Thyroid gland (tissue), 4 donors: ENCODE data around the gene VSIG10. TPM values are rescaled to one million over a fixed set of nuclear protein-coding genes. Genes with fewer than 3 reads are reported as not detected.
"Not testable (repeated sequence)": the region's sequence is repeated elsewhere in the genome, so short reads cannot be mapped to it uniquely, and the experiment has no call there.

Source experiments
- DNase-seq, 2 donors: peaks; one replicate each; pipeline ENCODE4 v3.0.0-alpha.2; 2019
- H3K27ac ChIP-seq, 3 donors: fragments of 200-600 bp; sonication (generic); 1 replicate in 2 of 3; 2 replicates in 1 of 3; pipeline ENCODE4 v1.5.1; 2016 to 2019; ENCODE audit warnings: mild to moderate bottlenecking in 1 of 3, moderate library complexity in 1 of 3
- H3K27me3 ChIP-seq: fragments of 200-600 bp; sonication (generic); one replicate; pipeline ENCODE4 v1.5.1; 2019
- H3K36me3 ChIP-seq, 2 donors: fragments of 200-600 bp; sonication (generic); one replicate each; pipeline ENCODE4 v1.5.1; 2016 to 2019
- H3K4me1 ChIP-seq, 2 donors: fragments of 200-600 bp; sonication (generic); one replicate each; pipeline ENCODE4 v1.5.1; 2017 to 2019
- H3K4me3 ChIP-seq, 3 donors: fragments of 200-600 bp; sonication (generic); replicated peaks in 1 of 3; 1 replicate in 2 of 3; 2 replicates in 1 of 3; pipeline ENCODE4 v1.5.1; 2016; ENCODE audit warnings: mild to moderate bottlenecking in 1 of 3
- H3K9me3 ChIP-seq: fragments of 200-600 bp; sonication (generic); one replicate; pipeline ENCODE4 v1.5.1; 2017
- CTCF ChIP-seq, 6 experiments: fragments of 200-600 bp in 3 of 6; fragments of 450-650 bp in 3 of 6; sonication (generic) in 3 of 6; IDR thresholded peaks; one replicate each; pipeline ENCODE4 v1.5.1; 2016 to 2019; ENCODE audit warnings: antibody characterized with exemption in 6 of 6, mild to moderate bottlenecking in 2 of 6, inconsistent platforms in 1 of 6, moderate library complexity in 1 of 6
- POLR2A ChIP-seq, 2 donors: fragments of 450-650 bp; IDR thresholded peaks; one replicate each; pipeline ENCODE4 v1.6.1; 2017; ENCODE audit warnings: antibody characterized with exemption in 2 of 2, mild to moderate bottlenecking in 2 of 2, moderate library complexity in 1 of 2
- WGBS, 2 donors: methylation state at CpG; one replicate each; pipeline ENCODE4 v1.1.5; 2017; 5-methylcytosine and 5-hydroxymethylcytosine counted together
- intact Hi-C: fragments of 100-400 bp; cut with DNase I; formaldehyde crosslinking; loops from one replicate; pipeline ENCODE4 v1.15.1; 2023
- total RNA-seq, 4 donors: library from RNA; depleted of rRNA; stranded (reverse); fragments of >200 nt; gene quantifications; one replicate each; pipeline ENCODE4 v1.2.3, GENCODE V29; 2016

Gene VSIG10
- total RNA-seq, 4 donors from 2014 or later = 62.0 to 93.7 (median 76.6) TPM

GRCh38 chr12:118137148-118137678, 33.4 kb upstream of the VSIG10 start:
- H3K27me3 ChIP-seq = no peaks in the 10 kb centered on the region
- TF ChIP-seq CTCF (IDR thresholded peaks at IDR 0.05) (no peak), POLR2A (IDR thresholded peaks at IDR 0.05) (no peak)
- DNase-seq = no peak
- no peaks in the 10 kb centered on the region for H3K9me3 ChIP-seq
- peak overlapping the region; percentile 99 for H3K27ac ChIP-seq
- peak overlapping the region; percentile 96 to 99 (median 98) for H3K4me3 ChIP-seq
- WGBS, 2 donors = 66 to 70% methylated on average over 10 of the region's 10 CpGs
- H3K36me3 ChIP-seq = peaks cover 24 to 26% of the 10 kb centered on the region in 2 donors
- intact Hi-C loops = no loop called here
- peaks cover 54 to 59% of the 10 kb centered on the region in 2 donors for H3K4me1 ChIP-seq

GRCh38 chr12:118136559-118137003, 32.8 kb upstream of the VSIG10 start:
- Histone ChIP-seq H3K9me3 (no peaks in the 10 kb centered on the region), H3K4me1 (peaks cover 56 to 57% of the 10 kb centered on the region in 2 donors), H3K27me3 (no peaks in the 10 kb centered on the region), H3K27ac (peak overlapping the region; percentile 99), H3K36me3 (peaks cover 23% of the 10 kb centered on the region in 2 donors), H3K4me3 (peak overlapping the region; percentile 96 to 99 (median 98))
- 0 to 1% methylated on average over 20 to 24 of the region's 29 CpGs for WGBS, 2 donors
- no peak for TF ChIP-seq CTCF (IDR thresholded peaks at IDR 0.05)
- peak in 1 of 2 donors; percentile 12 for TF ChIP-seq POLR2A (IDR thresholded peaks at IDR 0.05)
- intact Hi-C loops = no loop called here
- DNase-seq = peak; percentile 58 to 60

GRCh38 chr12:118135788-118136558, 32.2 kb upstream of the VSIG10 start, which contains the start of gene PEBP1:
Gene PEBP1, plus strand, starts transcription at chr12:118136124. Its CDS starts 86 bp downstream, at chr12:118136210.
- peak within 1 kb of the TSS; percentile 99 for H3K27ac ChIP-seq
- peak within 1 kb of the TSS; percentile 96 to 99 (median 98) for H3K4me3 ChIP-seq
- no peaks in the 10 kb centered on the region for H3K27me3 ChIP-seq
- peak; percentile 98 to 100 for TF ChIP-seq POLR2A (IDR thresholded peaks at IDR 0.05)
- TF ChIP-seq CTCF (IDR thresholded peaks at IDR 0.05) = peak in 1 of 6 experiments; percentile 1
- peaks cover 17% of the 10 kb centered on the region in 2 donors for H3K36me3 ChIP-seq
- H3K9me3 ChIP-seq = no peaks in the 10 kb centered on the region
- 0 to 1% methylated on average over 11 to 41 of the region's 70 CpGs for WGBS, 2 donors
- DNase-seq = peak; percentile 96 to 97
- H3K4me1 ChIP-seq = peaks cover 55 to 57% of the 10 kb centered on the region in 2 donors
- intact Hi-C loops = no loop called here

GRCh38 chr12:118129436-118129835, 25.6 kb upstream of the VSIG10 start:
- H3K4me1 ChIP-seq = peaks cover 26 to 29% of the 10 kb centered on the region in 2 donors
- H3K27me3 ChIP-seq, H3K27ac ChIP-seq, DNase-seq, H3K36me3 ChIP-seq, H3K9me3 ChIP-seq, H3K4me3 ChIP-seq, intact Hi-C loops: not testable (repeated sequence)
- 97 to 98% methylated on average over 5 of the region's 5 CpGs for WGBS, 2 donors

GRCh38 chr12:118127867-118128266, 24.1 kb upstream of the VSIG10 start:
- Histone ChIP-seq H3K9me3 (no peaks in the 10 kb centered on the region), H3K36me3 (no peaks in the 10 kb centered on the region), H3K4me1 (peaks cover 17 to 19% of the 10 kb centered on the region in 2 donors), H3K27ac (peak overlapping the region in 2 of 3 donors; percentile 12 to 65), H3K4me3 (no peak overlapping the region), H3K27me3 (no peaks in the 10 kb centered on the region)
- no peak for DNase-seq
- intact Hi-C loops = no loop called here
- 94% methylated on average over 5 of the region's 5 CpGs for WGBS, 2 donors
- TF ChIP-seq POLR2A (IDR thresholded peaks at IDR 0.05) (no peak), CTCF (IDR thresholded peaks at IDR 0.05) (no peak)
